NCI-H2171 (cell line): Measurements from ENCODE around the gene SESN2.

Experiments
- DNase-seq: peaks from one replicate; lab custom pipeline; 2025; lab: John Stamatoyannopoulos, UW

The SESN2 gene

GRCh38 chr1:28282426-28283407, 23.4 kb downstream of the SESN2 start:
- no peak for DNase-seq

- no peak for DNase-seq
These were observed 26.8 kb downstream of the SESN2 start for GRCh38 chr1:28286111-28286510.

- DNase-seq: no peak
These were observed 29.2 kb downstream of the SESN2 start for GRCh38 chr1:28288487-28288886.

- DNase-seq: no peak
These were observed 31.5 kb downstream of the SESN2 start for GRCh38 chr1:28290851-28291250.

GRCh38 chr1:28291711-28292110, 32.4 kb downstream of the SESN2 start:
- no peak for DNase-seq

- no peak for DNase-seq
These were observed 36.6 kb downstream of the SESN2 start for GRCh38 chr1:28295936-28296335.

- no peak for DNase-seq
These were observed 37.3 kb downstream of the SESN2 start for GRCh38 chr1:28296401-28297261.

GRCh38 chr1:28297826-28298225, 38.5 kb downstream of the SESN2 start:
- no peak for DNase-seq

- DNase-seq: no peak
These were observed 39.1 kb downstream of the SESN2 start for GRCh38 chr1:28298438-28298837.

- no peak for DNase-seq
These were observed 42.3 kb downstream of the SESN2 start for GRCh38 chr1:28301368-28302174.

GRCh38 chr1:28302247-28302646, 42.9 kb downstream of the SESN2 start:
- DNase-seq: no peak

- DNase-seq: no peak
These were observed 47.1 kb downstream of the SESN2 start for GRCh38 chr1:28306301-28306949.

GRCh38 chr1:28308750-28309149, 49.4 kb downstream of the SESN2 start:
- DNase-seq: no peak

- DNase-seq: no peak
These were observed 50.4 kb downstream of the SESN2 start for GRCh38 chr1:28309702-28310101.

GRCh38 chr1:28313702-28314546, 54.6 kb downstream of the SESN2 start:
- no peak for DNase-seq

- no peak for DNase-seq
These were observed 55.2 kb downstream of the SESN2 start for GRCh38 chr1:28314547-28314941.

- DNase-seq: no peak
These were observed 57.7 kb downstream of the SESN2 start for GRCh38 chr1:28317014-28317413.

- no peak for DNase-seq
These were observed 62.9 kb downstream of the SESN2 start for GRCh38 chr1:28322194-28322593.

- no peak for DNase-seq
These were observed 64.4 kb downstream of the SESN2 start for GRCh38 chr1:28323720-28324119.

- DNase-seq: no peak
These were observed 67.2 kb downstream of the SESN2 start for GRCh38 chr1:28326515-28326914.

GRCh38 chr1:28326984-28327383, 67.7 kb downstream of the SESN2 start:
- no peak for DNase-seq
